A673 (cell line): ENCODE measurements around the gene RRAS2. TPM values are rescaled to one million over a fixed set of nuclear protein-coding genes. Genes with fewer than 3 reads are reported as not detected.

Experiments used
- BruUV-seq: library from RNA; stranded (reverse); fragments of 400-500 nt; replicated peaks from 2 replicates; lab custom pipeline; 2021; lab: Mats Ljungman, UMichigan
- CTCF ChIA-PET: fragments of 300-600 bp; sonication (Branson Sonifier 250); formaldehyde crosslinking; loops from one replicate; lab custom pipeline; 2022; ENCODE audit warnings: antibody characterized with exemption; lab: Charles Lee
- POLR2A ChIA-PET: fragments of 300-600 bp; sonication (Branson Sonifier 250); formaldehyde crosslinking; loops from one replicate; lab custom pipeline; 2022; ENCODE audit warnings: antibody characterized with exemption; ENCODE audit not compliant: low non-redundant PET; lab: Charles Lee
- DNase-seq: peaks from one replicate; pipeline ENCODE4 v3.0.0-alpha.2; 2015; ENCODE audit warnings: low spot score
- H3K27ac ChIP-seq: fragments of 200-600 bp; sonication (generic); 2 replicates; pipeline ENCODE4 v1.5.1; 2016; ENCODE audit warnings: mixed run types, low read depth, mild to moderate bottlenecking, mixed read lengths, antibody characterized with exemption, low read length; ENCODE audit not compliant: poor library complexity, severe bottlenecking
- H3K27me3 ChIP-seq: fragments of 200-600 bp; sonication (generic); replicated peaks from 2 replicates; pipeline ENCODE4 v1.6.1; 2017; ENCODE audit warnings: mixed run types, low read depth, mild to moderate bottlenecking, mixed read lengths, antibody characterized with exemption, low read length; ENCODE audit not compliant: insufficient read depth, poor library complexity
- H3K36me3 ChIP-seq: fragments of 200-600 bp; sonication (generic); 2 replicates; pipeline ENCODE4 v1.6.1; 2016; ENCODE audit warnings: mixed run types, mild to moderate bottlenecking, mixed read lengths, antibody characterized with exemption, low read length; ENCODE audit not compliant: insufficient read depth, poor library complexity, severe bottlenecking
- H3K4me1 ChIP-seq: fragments of 200-600 bp; sonication (generic); 2 replicates; pipeline ENCODE4 v1.6.1; 2017; ENCODE audit warnings: mixed run types, mild to moderate bottlenecking, mixed read lengths, antibody characterized with exemption, low read length; ENCODE audit not compliant: insufficient read depth, poor library complexity, severe bottlenecking
- H3K4me3 ChIP-seq: fragments of 200-600 bp; sonication (generic); 2 replicates; pipeline ENCODE4 v1.5.1; 2016; ENCODE audit warnings: low read depth, mixed run types, mild to moderate bottlenecking, mixed read lengths, low read length; ENCODE audit not compliant: poor library complexity, severe bottlenecking
- H3K9me3 ChIP-seq: fragments of 200-600 bp; sonication (generic); 2 replicates; pipeline ENCODE4 v1.6.1; 2016; ENCODE audit warnings: mixed run types, low read depth, mild to moderate bottlenecking, mixed read lengths, antibody characterized with exemption, low read length; ENCODE audit not compliant: poor library complexity, severe bottlenecking
- EZH2 ChIP-seq: fragments of 200-600 bp; sonication (generic); IDR thresholded peaks from 2 replicates; pipeline ENCODE4 v1.6.1; 2017; ENCODE audit warnings: borderline replicate concordance, low read depth, mild to moderate bottlenecking, mixed read lengths, antibody characterized with exemption, low read length; ENCODE audit not compliant: poor library complexity, severe bottlenecking
- intact Hi-C: fragments of 100-400 bp; cut with micrococcal nuclease; formaldehyde crosslinking; loops from one replicate; pipeline ENCODE4 v1.10.0; 2022; ENCODE audit not compliant: unreplicated experiment
- total RNA-seq: library from RNA; stranded (reverse); gene quantifications from 2 replicates; pipeline ENCODE4 v1.2.3, GENCODE V29; 2021
- TF ChIP-seq, protein P1 (sequence below): fragments of 300-800, 200-600 bp; sonication (generic); conservative IDR thresholded peaks from 2 replicates; pipeline ENCODE4 v1.5.1; 2017; ENCODE audit warnings: low read depth, mild to moderate bottlenecking, antibody characterized with exemption, low read length, moderate library complexity, mixed read lengths

RRAS2 gene
- total RNA-seq, 1 experiment from 2014 or later: 23.3 TPM

DNA sequence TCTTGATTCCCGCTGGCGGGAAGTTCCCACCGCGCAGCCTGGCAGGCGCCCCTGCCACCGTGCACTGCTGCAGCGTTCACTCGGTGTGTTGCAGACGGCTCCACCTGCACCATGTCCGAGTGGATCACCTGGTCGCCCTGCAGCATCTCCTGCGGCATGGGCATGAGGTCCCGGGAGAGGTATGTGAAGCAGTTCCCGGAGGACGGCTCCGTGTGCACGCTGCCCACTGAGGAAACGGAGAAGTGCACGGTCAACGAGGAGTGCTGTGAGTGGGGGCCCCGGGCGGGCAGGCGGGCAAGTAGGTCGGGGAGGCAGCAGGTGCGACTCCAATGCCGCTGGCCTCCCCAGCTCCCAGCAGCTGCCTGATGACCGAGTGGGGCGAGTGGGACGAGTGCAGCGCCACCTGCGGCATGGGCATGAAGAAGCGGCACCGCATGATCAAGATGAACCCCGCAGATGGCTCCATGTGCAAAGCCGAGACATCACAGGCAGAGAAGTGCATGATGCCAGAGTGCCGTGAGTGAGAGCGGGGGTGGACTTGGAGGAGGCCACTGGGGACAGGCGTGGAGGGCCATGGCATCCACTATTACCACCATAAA is 99.7 kb downstream of the RRAS2 start:
- no peak overlapping the region for H3K4me3 ChIP-seq
- no peaks in the 10 kb centered on the region for H3K27me3 ChIP-seq
- no peak overlapping the region for H3K27ac ChIP-seq
- H3K36me3 ChIP-seq: no peaks in the 10 kb centered on the region
- no peaks in the 10 kb centered on the region for H3K9me3 ChIP-seq
- no TSS peak for BruUV-seq
- TF ChIP-seq, protein P1, sequence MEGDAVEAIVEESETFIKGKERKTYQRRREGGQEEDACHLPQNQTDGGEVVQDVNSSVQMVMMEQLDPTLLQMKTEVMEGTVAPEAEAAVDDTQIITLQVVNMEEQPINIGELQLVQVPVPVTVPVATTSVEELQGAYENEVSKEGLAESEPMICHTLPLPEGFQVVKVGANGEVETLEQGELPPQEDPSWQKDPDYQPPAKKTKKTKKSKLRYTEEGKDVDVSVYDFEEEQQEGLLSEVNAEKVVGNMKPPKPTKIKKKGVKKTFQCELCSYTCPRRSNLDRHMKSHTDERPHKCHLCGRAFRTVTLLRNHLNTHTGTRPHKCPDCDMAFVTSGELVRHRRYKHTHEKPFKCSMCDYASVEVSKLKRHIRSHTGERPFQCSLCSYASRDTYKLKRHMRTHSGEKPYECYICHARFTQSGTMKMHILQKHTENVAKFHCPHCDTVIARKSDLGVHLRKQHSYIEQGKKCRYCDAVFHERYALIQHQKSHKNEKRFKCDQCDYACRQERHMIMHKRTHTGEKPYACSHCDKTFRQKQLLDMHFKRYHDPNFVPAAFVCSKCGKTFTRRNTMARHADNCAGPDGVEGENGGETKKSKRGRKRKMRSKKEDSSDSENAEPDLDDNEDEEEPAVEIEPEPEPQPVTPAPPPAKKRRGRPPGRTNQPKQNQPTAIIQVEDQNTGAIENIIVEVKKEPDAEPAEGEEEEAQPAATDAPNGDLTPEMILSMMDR: no peak
- no peak for TF ChIP-seq EZH2
- ChIA-PET POLR2A (no interaction called here), CTCF (no interaction called here)
- no peak for DNase-seq
- intact Hi-C loops: no loop called here
- H3K4me1 ChIP-seq: no peaks in the 10 kb centered on the region

DNA sequence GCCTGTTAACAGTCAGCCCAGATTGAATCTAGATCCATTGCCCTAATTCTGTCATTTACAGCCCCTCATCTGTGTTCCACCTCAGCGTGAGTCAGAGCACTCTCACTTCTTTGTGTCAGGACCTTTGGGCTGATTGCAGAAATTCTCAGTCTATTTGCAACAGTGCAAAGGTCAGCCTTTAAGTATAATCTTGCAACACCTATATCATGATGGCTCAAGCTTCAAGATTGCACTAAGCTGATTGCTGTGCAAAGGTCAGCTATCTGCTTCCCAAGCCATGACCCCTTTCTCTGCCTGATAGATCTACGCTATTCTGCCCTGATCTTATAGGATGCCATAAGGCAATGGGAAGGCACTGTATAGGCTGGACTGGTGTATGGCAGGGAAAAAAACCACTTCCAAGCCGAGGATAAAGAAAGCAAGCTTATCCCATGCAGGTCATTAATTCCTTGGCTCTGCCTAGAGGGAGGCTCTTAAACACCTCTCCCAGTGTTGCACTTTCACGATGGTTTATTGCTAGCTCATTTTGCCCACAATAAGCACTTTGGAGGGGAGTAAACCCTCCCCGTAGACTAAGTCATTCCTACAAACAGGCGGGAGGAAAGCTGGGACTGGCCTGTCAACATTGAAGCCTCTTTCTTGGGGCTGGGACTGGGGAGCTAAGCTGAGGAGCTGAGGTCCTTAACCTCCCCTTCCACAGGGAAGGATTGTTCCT is 100.6 kb downstream of the RRAS2 start:
- H3K36me3 ChIP-seq: no peaks in the 10 kb centered on the region
- no peaks in the 10 kb centered on the region for H3K9me3 ChIP-seq
- POLR2A ChIA-PET: no interaction called here
- no TSS peak for BruUV-seq
- no peak overlapping the region for H3K27ac ChIP-seq
- CTCF ChIA-PET: no interaction called here
- intact Hi-C loops: no loop called here
- H3K4me3 ChIP-seq: no peak overlapping the region
- H3K27me3 ChIP-seq: no peaks in the 10 kb centered on the region
- TF ChIP-seq, protein P1: no peak
- no peak for TF ChIP-seq EZH2
- H3K4me1 ChIP-seq: no peaks in the 10 kb centered on the region
- no peak for DNase-seq

GRCh38 chr11:14255238-14255534 is 103.8 kb downstream of the RRAS2 start:
- Histone ChIP-seq H3K4me3 (no peak overlapping the region), H3K9me3 (no peaks in the 10 kb centered on the region), H3K27me3 (no peaks in the 10 kb centered on the region), H3K27ac (no peak overlapping the region), H3K36me3 (no peaks in the 10 kb centered on the region), H3K4me1 (no peaks in the 10 kb centered on the region)
- CTCF ChIA-PET: no interaction called here
- intact Hi-C loops: no loop called here
- POLR2A ChIA-PET: no interaction called here
- BruUV-seq: no TSS peak
- no peak for DNase-seq
- TF ChIP-seq EZH2: no peak
- TF ChIP-seq, protein P1: no peak
